ENCODE results near the gene NTRK3.

The NTRK3 gene

GRCh38 chr15:88256279-88257230 is at the start of gene NTRK3:
TSS of gene NTRK3 (minus strand) at chr15:88256739. CDS start at chr15:88256153, 586 bp downstream.
- no peak for DNase-seq

GRCh38 chr15:88303395-88303794 is 46.9 kb upstream of the NTRK3 start:
- no peak for DNase-seq

GRCh38 chr15:88302373-88302772 is 45.8 kb upstream of the NTRK3 start:
- DNase-seq, result no peak

DNA sequence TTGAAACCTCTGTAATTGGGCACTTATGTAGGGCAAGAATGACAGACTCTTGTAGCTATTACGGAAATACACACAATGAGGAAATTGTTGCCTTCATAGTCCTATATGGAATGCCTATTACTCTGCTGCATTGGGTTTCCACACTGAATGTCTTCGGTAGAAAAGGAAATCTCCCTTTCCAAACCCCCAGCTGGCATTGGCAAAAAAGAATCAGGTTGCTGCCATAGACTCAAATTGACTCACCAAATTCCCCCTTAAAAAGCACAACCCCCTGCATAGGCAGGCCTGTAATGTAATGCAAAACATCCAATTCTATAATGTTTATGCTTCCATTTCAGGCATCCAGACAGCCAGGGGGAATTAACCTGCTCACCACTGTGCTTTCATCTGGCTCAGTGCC is 44.8 kb upstream of the NTRK3 start:
- no peak for DNase-seq

GRCh38 chr15:88300861-88301260 is 44.3 kb upstream of the NTRK3 start:
- no peak for DNase-seq

- DNase-seq, result no peak
These were observed 43.5 kb upstream of the NTRK3 start for GRCh38 chr15:88300089-88300488.

DNA sequence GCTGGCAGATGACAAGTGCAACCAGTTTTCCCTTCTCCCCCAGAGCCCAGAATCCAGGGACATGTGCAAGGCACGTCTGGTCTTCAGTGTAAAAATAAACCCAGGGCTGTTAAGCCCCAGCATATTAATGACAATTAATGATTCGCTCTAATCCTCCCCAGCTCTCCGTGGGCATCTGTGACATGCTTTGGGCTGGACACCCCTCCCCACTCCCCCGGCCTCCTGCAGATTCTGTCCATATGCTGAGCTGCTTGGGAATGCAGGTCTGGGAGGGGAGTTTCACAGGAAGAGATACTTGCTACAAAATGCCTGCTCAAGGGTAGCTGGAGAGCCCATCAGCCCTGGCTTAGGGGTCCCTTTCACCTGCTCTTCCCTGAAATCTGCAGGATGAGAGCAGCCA is 43.0 kb upstream of the NTRK3 start:
- DNase-seq, result no peak

DNA sequence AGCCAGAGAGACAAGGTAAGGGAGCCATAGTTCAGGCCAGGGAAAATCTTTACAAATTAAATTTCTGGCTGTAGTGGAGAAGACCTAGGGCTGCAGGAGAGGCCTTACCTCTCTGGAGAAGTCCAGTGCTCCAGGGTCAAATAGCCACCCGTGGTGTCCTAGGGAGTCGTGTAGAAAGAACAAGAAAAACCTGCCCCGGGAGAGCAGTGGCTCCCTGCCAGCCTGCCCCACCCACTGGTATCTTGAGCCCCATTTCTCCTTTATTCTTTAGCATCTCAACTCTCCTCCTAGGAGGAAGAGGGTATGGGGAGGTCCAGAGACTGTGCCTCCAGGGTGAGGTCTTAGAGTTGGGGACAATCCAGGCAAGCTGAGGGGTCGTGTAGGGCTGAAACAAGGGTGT is 32.1 kb upstream of the NTRK3 start:
- DNase-seq, result no peak

DNA sequence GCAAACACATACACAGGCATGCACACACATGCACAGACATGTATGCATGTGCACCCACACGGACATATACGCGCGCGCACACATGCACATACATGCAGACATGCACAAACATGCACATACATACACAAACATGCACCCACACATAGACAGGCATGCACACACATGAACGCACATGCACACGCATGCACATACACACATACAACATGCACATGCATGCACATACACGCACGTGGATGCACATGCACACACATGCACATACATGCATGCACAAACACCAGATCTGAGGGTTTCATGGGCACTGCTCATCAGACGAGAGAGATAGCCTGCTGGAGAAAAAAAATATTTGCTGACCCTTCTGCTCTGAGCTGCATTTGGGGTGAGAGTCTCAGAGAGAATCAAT is 31.7 kb upstream of the NTRK3 start:
- no peak for DNase-seq

DNA sequence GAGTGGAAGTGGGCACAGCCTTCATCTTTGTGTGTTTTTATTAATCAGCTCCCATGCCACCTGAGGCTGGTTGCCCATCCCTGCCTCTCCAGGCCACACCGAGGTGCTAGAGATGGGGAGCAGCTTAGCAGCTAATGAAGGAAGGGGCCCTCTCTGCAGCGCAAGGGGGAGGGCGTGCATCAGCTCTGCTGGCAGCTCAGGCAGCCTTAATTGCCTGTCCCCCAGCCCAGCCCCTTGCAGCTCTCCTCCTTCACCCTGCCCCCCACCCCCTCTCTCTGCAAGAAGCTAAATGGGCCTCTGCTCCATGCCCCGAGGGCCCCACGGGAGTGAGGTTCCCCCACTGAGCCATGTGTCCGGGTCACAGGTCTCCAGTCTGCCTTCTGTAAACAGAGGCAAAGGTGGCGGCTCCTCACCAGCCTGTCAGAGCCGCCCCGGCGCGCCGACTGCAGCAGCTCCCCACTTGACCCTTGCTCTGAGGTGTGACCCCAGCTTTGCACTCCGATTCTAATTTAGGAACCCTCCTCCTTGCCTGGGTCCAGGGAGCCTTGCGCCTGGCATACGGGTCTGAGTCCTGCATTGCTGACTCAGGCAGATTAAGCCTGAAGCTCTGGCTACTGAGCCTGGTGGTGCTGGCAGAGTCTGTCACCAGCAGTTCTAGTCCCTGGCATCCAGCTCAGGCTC is 27.9 kb upstream of the NTRK3 start:
- no peak for DNase-seq

DNA sequence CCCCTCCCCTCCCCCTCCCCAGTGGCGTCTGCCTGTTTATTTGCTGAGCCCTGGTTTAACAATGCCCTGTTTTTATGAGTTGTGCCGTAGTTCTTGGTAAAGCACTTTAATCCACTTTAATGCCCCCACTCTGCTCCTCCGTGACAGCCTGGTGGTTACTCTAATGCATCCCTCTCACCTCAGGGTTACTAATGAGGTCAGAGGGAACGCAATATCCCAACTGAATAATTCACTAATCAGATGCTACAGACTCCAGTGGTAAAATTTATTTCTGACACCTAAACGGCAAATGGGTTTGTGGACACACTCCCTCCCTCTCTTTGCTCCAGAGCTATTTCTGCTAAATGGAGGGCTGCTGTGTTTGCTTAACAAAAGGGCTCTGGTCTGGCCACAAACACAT is 26.1 kb upstream of the NTRK3 start:
- DNase-seq, result no peak

GRCh38 chr15:88276821-88277410 is 20.4 kb upstream of the NTRK3 start:
- no peak for DNase-seq

DNA sequence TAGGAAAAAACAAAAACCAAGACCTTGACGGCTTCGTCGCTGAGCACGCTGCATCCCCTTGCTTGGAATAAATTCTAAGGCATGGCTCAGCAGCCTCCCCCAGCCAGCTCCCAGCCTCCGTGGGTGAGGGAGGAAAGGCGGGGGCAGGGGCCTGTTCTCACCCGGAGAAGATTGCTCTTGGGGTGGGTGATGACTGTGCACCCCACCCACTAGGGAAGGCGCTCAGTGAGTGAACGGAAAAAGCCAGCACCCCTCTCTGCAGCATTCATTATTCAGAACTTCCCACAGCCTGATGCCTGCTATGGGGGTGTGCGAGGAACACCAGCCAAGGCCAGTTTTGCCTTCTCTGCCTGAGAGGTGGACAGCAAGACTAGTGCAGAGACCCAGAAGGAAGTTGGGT is 19.3 kb upstream of the NTRK3 start:
- no peak for DNase-seq

DNA sequence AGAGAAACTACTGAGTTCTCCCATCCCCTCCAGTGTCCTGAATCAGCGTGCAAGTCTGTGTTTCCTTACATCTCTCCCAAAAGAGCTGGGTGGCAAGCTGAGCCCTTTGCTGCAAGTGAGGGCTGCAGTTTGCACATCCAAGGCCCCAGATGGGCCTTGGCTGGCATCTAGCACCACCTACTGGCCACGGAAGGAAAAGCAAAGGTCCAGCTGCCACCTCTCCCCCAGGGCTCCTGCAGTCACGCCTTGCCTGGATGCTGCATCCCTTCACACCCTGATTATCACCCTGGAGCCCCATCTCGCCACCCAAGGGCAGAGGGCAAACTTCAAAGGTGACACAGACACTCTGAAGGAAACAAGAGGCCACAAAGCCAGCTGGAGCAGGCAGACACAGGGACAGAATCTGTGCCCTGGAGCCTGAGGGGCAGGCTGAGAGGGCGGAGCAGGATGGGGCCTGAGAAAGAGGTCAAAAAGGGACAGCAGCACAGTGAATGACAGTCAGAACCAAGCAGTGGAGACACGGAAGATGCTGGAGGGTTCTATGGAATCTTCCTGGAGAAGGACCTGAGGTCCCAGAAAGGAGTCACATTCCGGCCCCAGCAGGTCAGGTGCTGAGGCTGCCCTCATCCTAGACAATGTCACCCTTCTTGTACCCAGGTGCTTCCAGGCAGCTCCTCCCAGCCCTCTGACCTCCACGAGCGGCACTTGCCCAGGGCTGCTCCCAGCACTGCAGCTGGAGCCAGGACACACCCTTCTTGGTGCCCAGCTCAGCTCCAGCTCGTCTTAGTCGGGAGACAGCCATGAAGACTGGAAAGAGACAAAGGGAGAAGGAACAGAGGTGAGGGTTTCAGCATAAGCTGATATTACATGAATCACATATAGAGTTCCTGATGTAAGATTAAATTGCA is 18.3 kb upstream of the NTRK3 start:
- peak; percentile 35 to 53 for DNase-seq

GRCh38 chr15:88272421-88272820 is 15.9 kb upstream of the NTRK3 start:
- no peak for DNase-seq

GRCh38 chr15:88269356-88270062 is 13.0 kb upstream of the NTRK3 start:
- DNase-seq, result no peak

DNA sequence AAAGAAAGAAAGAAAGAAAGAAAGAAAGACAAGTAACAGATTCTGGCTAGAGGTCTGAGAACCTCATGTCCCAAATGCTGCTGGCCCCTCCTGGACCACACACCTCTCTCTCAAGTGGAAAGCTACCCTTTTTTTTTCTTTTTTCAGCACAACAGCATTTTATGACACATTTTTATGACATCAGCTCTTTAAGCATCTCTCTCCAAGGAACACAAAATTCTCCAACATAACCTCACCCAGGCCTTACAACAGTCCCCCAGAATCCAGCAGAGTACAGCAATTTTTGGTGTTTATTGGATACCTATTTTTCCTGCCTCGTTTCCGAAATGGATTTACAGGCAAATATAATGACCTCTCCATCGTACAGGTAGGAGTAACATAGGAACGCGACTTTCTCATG is 11.2 kb upstream of the NTRK3 start:
- DNase-seq, result no peak

GRCh38 chr15:88266170-88266569 is 9.6 kb upstream of the NTRK3 start:
- DNase-seq, result no peak

GRCh38 chr15:88264622-88265021 is 8.1 kb upstream of the NTRK3 start:
- no peak for DNase-seq

GRCh38 chr15:88262064-88262463 is 5.5 kb upstream of the NTRK3 start:
- DNase-seq, result no peak

GRCh38 chr15:88258093-88258641 is 1.6 kb upstream of the NTRK3 start:
- no peak for DNase-seq

All from stimulated activated CD4-positive, alpha-beta T cell treated with anti-CD3 and anti-CD28 coated beads, Interleukin-4, amount 100 ng/mL, for 4 hours (primary cell).